GM18517 (cell line): ENCODE data around the gene ZNF526.

Experiments
- ATAC-seq: cut with Tn5 transposase; IDR thresholded peaks from one replicate; pipeline ENCODE4 v1.9.1; 2021; ENCODE audit warnings: mild to moderate bottlenecking, moderate library complexity; ENCODE audit not compliant: unreplicated experiment

Gene ZNF526

GRCh38 chr19:42246143-42246921 lies 26.2 kb downstream of the ZNF526 start:
- ATAC-seq, result no peak

- no peak for ATAC-seq
These were observed 27.0 kb downstream of the ZNF526 start for GRCh38 chr19:42246922-42247639.

DNA sequence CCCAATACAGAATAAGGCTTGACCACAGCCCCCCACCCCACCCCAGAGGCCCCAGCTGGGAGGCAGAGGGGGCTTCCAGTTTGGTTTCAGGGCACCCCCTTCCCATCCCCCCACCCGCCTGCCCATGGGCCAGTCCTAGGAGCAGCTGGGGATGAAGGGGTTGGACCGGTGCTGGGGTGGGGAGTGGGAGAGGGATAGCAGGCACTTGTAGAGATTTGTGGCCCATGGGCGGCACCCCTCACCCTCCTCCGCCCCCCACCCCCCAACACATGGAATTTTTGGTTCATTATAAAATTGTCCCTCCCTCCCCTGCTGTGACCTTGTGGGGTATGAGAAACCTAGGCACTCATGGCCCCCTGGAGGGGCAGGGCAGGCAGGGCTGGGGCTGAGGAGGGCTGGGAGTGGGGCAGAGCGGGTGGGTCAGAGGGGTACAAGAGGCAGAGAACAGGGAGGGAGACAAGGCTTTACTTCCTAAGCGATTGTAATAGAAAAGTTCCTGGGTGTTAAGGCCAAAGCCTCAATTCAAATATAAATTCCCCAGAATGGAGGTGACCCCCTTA lies 27.6 kb downstream of the ZNF526 start:
- ATAC-seq, result no peak

DNA sequence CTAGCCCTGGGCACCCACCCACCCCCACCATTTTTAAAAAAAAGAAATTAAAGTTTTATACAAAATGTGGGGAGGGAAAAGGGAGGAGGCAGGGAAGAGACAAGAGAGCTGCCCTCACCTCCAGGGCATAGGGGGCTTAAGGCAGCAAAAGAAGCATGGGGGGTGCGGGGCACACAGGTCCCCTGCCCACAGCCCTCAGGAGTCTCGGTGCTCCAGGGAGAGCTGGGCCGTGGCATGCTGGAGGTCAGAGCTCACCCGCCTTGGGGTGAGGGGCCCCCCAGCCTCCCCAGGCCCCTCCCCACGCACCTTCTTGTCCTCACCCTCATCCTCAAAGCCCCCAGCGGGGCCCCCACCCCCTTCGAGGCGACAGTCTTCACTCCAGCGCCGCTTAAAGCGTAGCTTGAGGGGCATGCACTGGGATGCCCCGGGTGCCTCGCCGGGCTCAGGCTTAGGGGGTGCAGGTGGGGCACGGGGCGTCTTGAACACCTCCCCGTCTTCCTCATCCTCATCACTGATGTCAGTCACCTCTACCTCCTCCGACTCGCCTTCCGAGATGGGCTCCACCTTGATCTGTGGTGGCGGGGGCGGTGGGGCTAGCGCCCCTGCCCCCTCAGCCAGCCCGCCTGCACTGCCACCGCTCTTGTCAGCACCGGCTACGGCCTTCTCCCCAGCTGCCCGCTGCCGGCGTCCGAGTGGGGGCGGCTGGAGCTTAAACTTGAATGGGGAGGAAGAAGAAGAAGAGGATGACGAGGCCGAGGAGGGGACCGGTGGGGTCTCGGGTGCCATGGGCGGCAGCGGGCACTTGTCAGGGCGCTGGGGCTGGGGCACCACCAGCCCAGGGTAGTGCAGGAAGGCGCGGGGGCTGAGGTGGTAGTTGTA lies 28.4 kb downstream of the ZNF526 start:
- no peak for ATAC-seq

DNA sequence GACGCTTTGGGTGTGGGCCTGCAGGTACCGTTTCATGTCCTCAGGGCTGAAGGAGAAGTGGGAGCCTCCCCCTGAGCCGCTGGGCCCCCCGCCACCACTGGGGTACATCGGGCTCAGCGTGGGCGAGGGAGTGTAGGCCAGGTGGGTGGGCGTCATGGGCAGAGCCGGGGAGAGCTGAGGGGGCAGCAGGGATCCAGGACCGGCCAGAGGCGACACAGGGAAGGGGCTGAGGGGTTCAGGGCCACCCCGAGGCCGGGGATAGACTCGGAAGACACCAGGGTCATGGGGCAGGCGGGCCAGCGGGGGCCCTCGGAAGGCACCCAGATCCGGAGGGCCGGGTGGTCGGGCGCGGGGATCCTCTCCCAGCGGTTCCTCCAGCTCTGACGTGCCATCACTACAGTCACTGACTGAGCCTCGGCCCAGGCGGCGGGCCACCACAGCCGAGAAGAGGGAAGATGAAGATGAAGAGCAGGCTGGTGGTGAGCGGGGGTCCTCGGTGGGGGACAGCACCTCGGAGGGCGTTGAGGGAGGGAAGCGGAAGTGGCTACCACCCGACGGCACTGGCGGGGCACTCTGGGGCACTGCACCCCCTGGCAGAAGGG lies 29.1 kb downstream of the ZNF526 start:
- no peak for ATAC-seq

DNA sequence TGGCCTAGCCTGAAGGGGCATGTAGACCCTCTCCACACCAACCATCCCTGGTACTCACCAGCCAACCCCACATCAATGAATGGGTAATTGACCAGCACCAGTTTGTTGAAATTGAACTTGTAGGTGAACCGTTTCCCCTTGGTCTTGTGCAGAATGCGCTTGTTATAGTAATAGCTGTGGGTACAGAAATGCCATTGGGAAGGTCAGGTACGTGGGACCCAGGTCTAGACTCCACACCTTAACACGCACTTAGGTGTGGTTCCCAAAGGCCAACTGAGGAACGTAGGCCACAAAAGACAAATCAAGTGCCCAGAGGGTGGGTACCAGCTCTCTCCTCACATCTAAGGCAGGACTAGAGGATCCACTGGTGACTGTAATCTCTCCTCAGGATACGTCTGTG lies 29.7 kb downstream of the ZNF526 start:
- ATAC-seq, result no peak

- no peak for ATAC-seq
These were observed 30.1 kb downstream of the ZNF526 start for GRCh38 chr19:42250183-42250665.

GRCh38 chr19:42250666-42251531 lies 30.8 kb downstream of the ZNF526 start:
- no peak for ATAC-seq

DNA sequence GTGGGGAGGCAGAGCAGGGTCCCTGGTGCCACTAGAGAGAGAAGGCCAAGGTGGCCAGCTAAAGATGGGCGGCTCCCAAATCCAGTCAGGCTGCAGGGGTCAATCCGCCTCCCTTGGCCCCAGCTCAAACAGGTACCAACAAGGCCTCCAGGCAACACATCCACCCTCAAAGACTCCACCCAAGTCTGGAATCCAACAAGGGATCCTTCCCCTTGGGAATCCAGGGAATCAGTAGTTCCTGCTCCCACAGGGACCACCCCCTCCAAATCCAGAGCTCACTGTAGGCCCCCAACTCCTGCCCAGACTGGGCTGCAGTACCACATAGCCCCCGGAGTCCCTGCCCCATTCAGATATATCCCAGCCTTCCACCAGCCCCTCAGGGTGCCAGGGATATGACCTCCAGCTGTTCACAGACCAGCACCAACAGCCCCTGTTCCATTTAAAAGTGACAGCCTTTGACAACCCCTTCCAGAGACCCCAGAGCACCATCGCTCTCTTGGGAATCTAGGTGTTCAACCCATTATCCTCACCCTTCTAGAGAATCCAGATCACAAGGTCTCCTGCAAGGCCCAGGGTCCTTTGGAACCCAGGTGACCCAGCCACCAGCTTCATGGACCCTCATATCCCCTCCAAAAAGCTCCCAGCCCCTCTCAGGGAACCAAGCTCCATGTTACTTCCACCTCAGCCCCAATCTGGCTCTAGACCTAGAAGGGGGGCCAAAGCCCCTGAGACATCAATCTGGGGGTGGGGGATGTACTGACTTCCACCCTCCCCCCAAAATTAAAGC lies 31.7 kb downstream of the ZNF526 start:
- no peak for ATAC-seq

DNA sequence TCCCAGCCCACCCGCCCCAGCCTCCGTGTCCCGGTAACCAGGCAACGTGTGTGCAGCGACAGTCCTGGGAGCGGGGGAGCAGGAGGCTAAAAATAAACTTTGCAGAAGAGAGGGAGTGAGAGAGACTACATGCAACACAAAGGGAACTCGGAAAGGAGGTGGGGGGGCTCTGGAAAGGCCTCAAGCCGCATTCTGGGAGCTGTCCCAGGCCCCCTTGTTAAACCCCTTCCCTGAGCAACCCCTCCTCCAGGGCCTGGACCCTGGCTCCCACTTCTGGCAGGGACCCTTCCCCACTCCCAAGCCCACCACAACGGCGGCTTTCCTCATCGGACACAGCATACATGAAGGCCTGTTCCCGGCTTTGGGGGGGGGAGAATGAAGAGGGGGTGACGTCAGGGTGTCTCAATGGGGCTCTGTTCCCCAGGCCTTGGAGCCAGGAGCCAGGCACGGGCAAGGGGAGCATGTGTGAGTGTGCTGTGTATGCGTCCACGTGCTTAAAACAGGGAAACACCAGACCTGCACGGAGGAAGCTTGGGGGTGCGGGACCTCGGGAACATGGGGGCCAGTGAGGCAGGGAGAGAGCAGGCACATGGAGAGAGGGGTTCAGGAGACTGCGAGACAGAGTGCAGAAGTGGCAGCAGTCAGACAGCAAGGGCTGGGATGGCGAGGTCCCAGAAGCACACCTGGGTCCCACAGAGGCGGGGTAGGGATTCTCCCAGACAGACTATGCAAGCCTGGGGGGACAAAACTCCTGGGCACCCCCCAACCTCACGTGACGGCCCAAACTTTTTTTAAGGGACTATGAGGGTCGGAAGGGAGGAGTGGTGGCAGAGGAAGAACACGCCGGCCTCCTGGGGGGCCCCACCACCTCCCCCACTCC lies 32.5 kb downstream of the ZNF526 start:
- no peak for ATAC-seq

DNA sequence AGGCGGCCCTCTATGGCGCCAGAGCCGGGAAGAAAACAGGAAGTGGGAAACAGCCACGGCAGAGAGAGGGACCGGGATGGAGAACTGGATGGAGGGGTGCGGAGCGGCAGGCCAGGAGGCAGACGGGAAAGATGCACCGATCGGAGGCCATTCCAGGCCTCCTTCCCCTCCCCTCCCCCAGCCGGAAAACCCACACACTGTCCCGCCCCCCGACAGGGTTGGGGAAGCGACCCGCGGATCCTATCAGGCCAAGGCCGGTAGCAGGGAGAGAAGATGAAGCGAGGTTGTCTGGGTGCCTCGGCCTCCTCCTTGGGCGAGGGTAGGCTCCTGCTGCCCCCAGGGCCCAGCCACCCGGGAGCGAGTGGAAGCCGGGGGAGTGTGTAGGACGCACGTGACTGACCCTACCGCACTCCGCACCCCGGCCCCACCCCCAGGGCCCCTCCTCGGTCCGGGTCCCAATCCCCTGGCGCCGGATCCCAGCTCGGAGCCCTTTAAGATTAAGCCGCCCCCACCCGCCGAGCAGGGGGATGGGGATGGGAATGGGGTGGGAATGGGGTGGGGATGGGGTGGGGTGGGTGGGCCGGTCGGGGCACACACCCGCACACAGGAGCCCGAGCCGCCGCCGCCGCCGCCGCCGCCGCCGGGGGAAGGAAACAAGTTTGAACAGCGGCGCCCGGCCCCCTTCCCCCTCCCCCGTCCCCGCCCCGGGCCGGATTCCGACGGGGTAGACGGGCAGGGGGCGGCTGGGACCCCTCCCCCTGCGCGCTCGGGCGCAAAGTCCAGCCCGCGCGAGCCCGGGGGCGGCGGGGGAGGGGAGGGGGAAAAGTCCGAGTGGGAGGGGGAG lies 33.4 kb downstream of the ZNF526 start:
- no peak for ATAC-seq

DNA sequence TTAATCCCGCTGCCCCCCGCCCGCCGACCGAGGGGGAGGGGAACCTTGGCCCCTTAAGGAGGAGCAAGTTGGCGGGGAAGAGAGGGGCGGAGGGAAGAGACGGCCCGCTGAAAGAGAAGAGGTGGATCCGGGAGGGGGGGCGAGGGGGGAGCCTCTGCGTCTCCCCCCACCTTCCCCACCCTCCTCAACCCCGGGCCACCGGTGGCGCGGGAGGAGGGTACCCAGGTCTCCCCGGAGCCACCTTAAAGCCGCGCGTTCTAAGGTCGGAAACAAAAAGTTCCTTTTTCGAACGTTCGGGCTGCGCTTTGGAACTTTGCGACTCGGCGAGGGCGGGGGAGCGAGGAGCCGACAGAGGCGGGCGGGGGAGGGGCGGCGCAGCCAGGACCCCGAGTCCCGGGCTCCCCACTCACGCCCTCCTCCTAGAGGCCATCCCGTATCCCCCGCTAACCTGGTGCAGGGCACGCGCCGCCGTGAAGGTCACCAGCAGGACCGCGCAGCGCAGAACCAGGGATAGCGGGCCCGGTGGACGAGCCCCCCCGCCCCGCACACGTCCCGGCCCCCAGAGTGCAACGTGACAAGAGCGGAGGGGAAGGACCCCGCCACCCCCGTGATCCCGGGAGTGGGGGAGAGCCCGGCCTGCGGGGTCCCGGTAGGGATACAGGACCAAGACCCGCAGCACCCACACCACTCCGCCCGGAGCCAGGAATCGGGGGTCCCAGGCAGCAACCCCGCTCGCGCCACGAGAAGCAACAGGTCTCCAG lies 34.2 kb downstream of the ZNF526 start:
- peak; percentile 33 for ATAC-seq

DNA sequence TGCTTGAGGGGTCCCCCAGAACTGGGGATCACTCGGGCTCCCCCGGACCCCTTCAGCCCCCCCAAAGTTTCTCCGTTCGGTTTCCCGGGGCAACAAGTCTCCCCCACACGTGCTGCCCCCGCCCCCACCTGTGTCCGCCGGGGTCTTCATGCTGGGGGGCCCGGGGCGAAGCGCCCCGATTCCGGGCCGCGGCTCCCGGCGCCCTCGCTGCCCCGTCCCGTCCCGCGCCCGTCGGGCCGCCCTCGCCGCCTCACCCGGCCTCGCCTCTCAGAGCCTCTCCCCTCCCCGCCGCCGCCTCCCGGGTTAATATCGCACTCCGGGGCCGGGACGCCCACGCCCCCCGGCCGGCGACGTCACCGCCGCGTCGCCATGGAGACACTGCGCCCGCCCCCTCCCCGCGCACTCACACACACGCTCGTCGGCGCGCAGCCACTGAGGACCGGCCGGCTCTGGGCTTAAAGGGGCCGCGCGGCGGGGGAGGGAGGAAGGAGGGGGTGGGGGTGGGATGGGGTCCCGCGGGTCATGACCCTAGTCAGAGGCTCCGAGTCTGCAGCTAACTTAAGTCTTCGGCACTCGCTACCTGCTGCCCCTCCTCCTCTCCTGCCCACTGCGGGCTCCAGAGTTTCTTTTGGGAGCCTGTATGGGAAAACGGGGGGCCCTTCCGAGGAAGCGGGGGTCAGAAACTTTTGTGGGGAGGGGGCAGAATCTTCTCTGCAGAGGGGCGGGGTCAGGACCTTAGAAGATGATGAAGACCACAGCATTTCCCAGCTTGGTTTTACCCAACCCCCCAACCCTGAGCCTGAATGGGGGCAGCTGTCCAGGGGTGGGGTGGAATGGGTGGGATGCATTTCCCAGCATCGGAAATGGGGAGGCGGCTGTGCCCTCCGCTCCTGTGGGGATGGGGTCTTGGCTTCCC lies 35.0 kb downstream of the ZNF526 start, which contains the start of gene ERF:
Gene ERF (minus strand): TSS at position 279 of the 916 bp plus-strand sequence. CDS start 129 bp downstream, at position 150.
- peak; percentile 42 for ATAC-seq

GRCh38 chr19:42255766-42256745 lies 35.9 kb downstream of the ZNF526 start:
- no peak for ATAC-seq
